HepG2 (cell line): ENCODE measurements around the gene MTA2. TPM values are rescaled to one million over a fixed set of nuclear protein-coding genes. Genes with fewer than 3 reads are reported as not detected.

Experiments
- AKNA ChIP-seq: sonication (generic); formaldehyde crosslinking; IDR thresholded peaks from 2 replicates; pipeline ENCODE4 v1.4.0; 2020; ENCODE audit warnings: missing genetic modification reagents, borderline replicate concordance
- MXI1 ChIP-seq: IDR thresholded peaks from 3 replicates; pipeline ENCODE4 v1.6.1; 2012; ENCODE audit warnings: low read depth, low read length, inconsistent platforms, borderline replicate concordance
- RBFOX2 ChIP-seq: fragments of 200-400 bp; formaldehyde crosslinking; IDR thresholded peaks from 2 replicates; pipeline ENCODE4 v1.6.1; 2017; ENCODE audit warnings: low read depth, mild to moderate bottlenecking, low read length
- SNAPC4 ChIP-seq: sonication (generic); formaldehyde crosslinking; IDR thresholded peaks from 2 replicates; pipeline ENCODE4 v1.4.0; 2020; ENCODE audit warnings: mild to moderate bottlenecking, missing genetic modification reagents
- TCF7L2 ChIP-seq: IDR thresholded peaks from 2 replicates; pipeline ENCODE4 v1.6.1; 2011; ENCODE audit warnings: mild to moderate bottlenecking, low read depth, low read length, moderate library complexity
- TFE3 ChIP-seq: IDR thresholded peaks from 2 replicates; pipeline ENCODE4 v1.6.1; 2016
- ZNF10 ChIP-seq: sonication (generic); formaldehyde crosslinking; IDR thresholded peaks from 2 replicates; pipeline ENCODE4 v1.4.0; 2020; ENCODE audit warnings: mild to moderate bottlenecking, low read depth, missing genetic modification reagents, borderline replicate concordance
- ZNF20 ChIP-seq: sonication (generic); formaldehyde crosslinking; IDR thresholded peaks from 2 replicates; pipeline ENCODE4 v1.4.0; 2020; ENCODE audit warnings: mild to moderate bottlenecking, moderate library complexity, missing genetic modification reagents
- ZNF30 ChIP-seq: sonication (generic); formaldehyde crosslinking; IDR thresholded peaks from 2 replicates; pipeline ENCODE4 v1.5.0; 2020; ENCODE audit warnings: mild to moderate bottlenecking, missing genetic modification reagents
- ZNF780A ChIP-seq: sonication (generic); formaldehyde crosslinking; IDR thresholded peaks from 2 replicates; pipeline ENCODE4 v1.8.0; 2022; ENCODE audit warnings: mild to moderate bottlenecking, missing genetic modification reagents, moderate library complexity
- polyA plus RNA-seq, 8 experiments: library from polyadenylated mRNA; depleted of rRNA in 3 of 8; stranded (reverse) in 7 of 8; unstranded in 1 of 8; fragments of >200 nt; fragmentation: Illumina TruSeq in 4 of 8; extraction: Trizol in 4 of 8; gene quantifications; 2 replicates each; pipeline versions ENCODE4 v1.2.1 to v1.2.3, GENCODE V29; 2011 to 2016; ENCODE audit warnings: low read depth in 4 of 8, missing spikeins in 1 of 8, mixed read lengths in 1 of 8; ENCODE audit not compliant: insufficient read depth in 1 of 8
- total RNA-seq, 5 experiments: library from RNA; depleted of rRNA; stranded (reverse); fragments of >200 nt; fragmentation: Illumina TruSeq; extraction: Trizol; gene quantifications; 2 replicates each; pipeline ENCODE4 v1.2.3, GENCODE V29; 2016; ENCODE audit warnings: low read depth in 1 of 5
- TF ChIP-seq, protein P1 (sequence below): sonication (generic); formaldehyde crosslinking; IDR thresholded peaks from 2 replicates; pipeline ENCODE4 v1.4.0; 2020; ENCODE audit warnings: missing genetic modification reagents, borderline replicate concordance

Gene MTA2
- total and polyA plus RNA-seq, 2 of the 13 experiments (the other 11 are each of a cell fraction or from before 2014, with no cell fraction given), result 14.0 to 70.0 TPM

- TF ChIP-seq AKNA (CRISPR knock-in tag), result no peak
- no peak for TF ChIP-seq ZNF10 (CRISPR knock-in tag)
- TF ChIP-seq MXI1, result peak; percentile 99
- peak; percentile 69; the same call in 1 of the 2 replicates for TF ChIP-seq ZNF780A (CRISPR knock-in tag)
- TF ChIP-seq, protein P1, sequence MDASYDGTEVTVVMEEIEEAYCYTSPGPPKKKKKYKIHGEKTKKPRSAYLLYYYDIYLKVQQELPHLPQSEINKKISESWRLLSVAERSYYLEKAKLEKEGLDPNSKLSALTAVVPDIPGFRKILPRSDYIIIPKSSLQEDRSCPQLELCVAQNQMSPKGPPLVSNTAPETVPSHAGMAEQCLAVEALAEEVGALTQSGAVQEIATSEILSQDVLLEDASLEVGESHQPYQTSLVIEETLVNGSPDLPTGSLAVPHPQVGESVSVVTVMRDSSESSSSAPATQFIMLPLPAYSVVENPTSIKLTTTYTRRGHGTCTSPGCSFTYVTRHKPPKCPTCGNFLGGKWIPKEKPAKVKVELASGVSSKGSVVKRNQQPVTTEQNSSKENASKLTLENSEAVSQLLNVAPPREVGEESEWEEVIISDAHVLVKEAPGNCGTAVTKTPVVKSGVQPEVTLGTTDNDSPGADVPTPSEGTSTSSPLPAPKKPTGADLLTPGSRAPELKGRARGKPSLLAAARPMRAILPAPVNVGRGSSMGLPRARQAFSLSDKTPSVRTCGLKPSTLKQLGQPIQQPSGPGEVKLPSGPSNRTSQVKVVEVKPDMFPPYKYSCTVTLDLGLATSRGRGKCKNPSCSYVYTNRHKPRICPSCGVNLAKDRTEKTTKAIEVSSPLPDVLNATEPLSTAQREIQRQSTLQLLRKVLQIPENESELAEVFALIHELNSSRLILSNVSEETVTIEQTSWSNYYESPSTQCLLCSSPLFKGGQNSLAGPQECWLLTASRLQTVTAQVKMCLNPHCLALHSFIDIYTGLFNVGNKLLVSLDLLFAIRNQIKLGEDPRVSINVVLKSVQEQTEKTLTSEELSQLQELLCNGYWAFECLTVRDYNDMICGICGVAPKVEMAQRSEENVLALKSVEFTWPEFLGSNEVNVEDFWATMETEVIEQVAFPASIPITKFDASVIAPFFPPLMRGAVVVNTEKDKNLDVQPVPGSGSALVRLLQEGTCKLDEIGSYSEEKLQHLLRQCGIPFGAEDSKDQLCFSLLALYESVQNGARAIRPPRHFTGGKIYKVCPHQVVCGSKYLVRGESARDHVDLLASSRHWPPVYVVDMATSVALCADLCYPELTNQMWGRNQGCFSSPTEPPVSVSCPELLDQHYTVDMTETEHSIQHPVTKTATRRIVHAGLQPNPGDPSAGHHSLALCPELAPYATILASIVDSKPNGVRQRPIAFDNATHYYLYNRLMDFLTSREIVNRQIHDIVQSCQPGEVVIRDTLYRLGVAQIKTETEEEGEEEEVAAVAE (CRISPR knock-in tag), result peak; percentile 60; the same call in 1 of the 2 replicates
- TF ChIP-seq ZNF20 (CRISPR knock-in tag), result 0 out of 2 replicates have a peak, but pooled peaks have one; percentile 54
- peak; percentile 91 for TF ChIP-seq RBFOX2
- peak; percentile 82 for TF ChIP-seq TFE3 (CRISPR knock-in tag)
- TF ChIP-seq TCF7L2, result no peak
- no peak for TF ChIP-seq ZNF30 (CRISPR knock-in tag)
- peak; percentile 73 for TF ChIP-seq SNAPC4 (CRISPR knock-in tag)
Measured at GRCh38 chr11:62621567-62622470, 20.2 kb upstream of the MTA2 start, which contains the start of gene B3GAT3 (continued).
